GM10248 (cell line): ENCODE data around the gene MYBPC3.

Experiments
- CTCF ChIA-PET: fragments of 300-600 bp; sonication (Branson Sonifier 250); formaldehyde crosslinking; extraction: SDS; loops from one replicate; lab custom pipeline; 2021; ENCODE audit warnings: antibody characterized with exemption; lab: Yijun Ruan, JAX
- POLR2A ChIA-PET: fragments of 350-650 bp; sonication (Branson Sonifier 250); formaldehyde crosslinking; extraction: SDS; loops from one replicate; lab custom pipeline; 2020; ENCODE audit warnings: antibody characterized with exemption; lab: Yijun Ruan, JAX
- DNase-seq: peaks from one replicate; pipeline ENCODE4 v3.0.0; 2012; ENCODE audit errors: extremely low spot score
- CTCF ChIP-seq: IDR thresholded peaks from 2 replicates; pipeline ENCODE4 v1.5.1; 2012; ENCODE audit warnings: mild to moderate bottlenecking, low read depth; ENCODE audit errors: extremely low read depth, missing control alignments, control extremely low read depth

Gene MYBPC3

GRCh38 chr11:47378010-47378835 is 25.7 kb upstream of the MYBPC3 start, which contains the start of gene SPI1:
Gene SPI1, minus strand, starts transcription at chr11:47378547. Its CDS starts 194 bp downstream, at chr11:47378353.
- ChIA-PET CTCF (interaction anchor here (0.7 to 1.9 kb wide), 9 partner anchors 10 to 200 kb away, joined by 3 to 6 read pairs (median 3); no protein-coding TSS in a partner anchor), POLR2A (interaction anchor here (0.8 kb wide), 2 partner anchors 11 to 34 kb away, joined by 3 to 4 read pairs; no protein-coding TSS in a partner anchor)
- no peak for TF ChIP-seq CTCF
- peak; percentile 90 for DNase-seq

GRCh38 chr11:47377571-47378009 is 25.1 kb upstream of the MYBPC3 start:
- ChIA-PET CTCF (interaction anchor here (1.2 to 1.9 kb wide), 5 partner anchors 14 to 141 kb away, joined by 3 to 6 read pairs (median 4); no protein-coding TSS in a partner anchor), POLR2A (no interaction called here)
- DNase-seq, result no peak
- TF ChIP-seq CTCF, result no peak

GRCh38 chr11:47376525-47377371 is 24.2 kb upstream of the MYBPC3 start:
- ChIA-PET POLR2A (no interaction called here), CTCF (interaction anchor here (0.8 to 1.9 kb wide), 6 partner anchors 13 to 142 kb away, joined by 3 to 6 read pairs (median 4); no protein-coding TSS in a partner anchor)
- no peak for TF ChIP-seq CTCF
- peak; percentile 68 for DNase-seq

- ChIA-PET POLR2A (no interaction called here), CTCF (interaction anchor here (0.8 to 1.9 kb wide), 4 partner anchors 12 to 27 kb away, joined by 3 to 6 read pairs (median 4); no protein-coding TSS in a partner anchor)
- TF ChIP-seq CTCF, result no peak
- no peak for DNase-seq
Measured at GRCh38 chr11:47376107-47376524, 23.6 kb upstream of the MYBPC3 start.

GRCh38 chr11:47375546-47376085 is 23.1 kb upstream of the MYBPC3 start:
- ChIA-PET POLR2A (no interaction called here), CTCF (interaction anchor here (5.4 kb wide), 1 partner anchor 35 kb away, joined by 92 read pairs; the partner anchor contains the start of gene SLC39A13)
- no peak for TF ChIP-seq CTCF
- DNase-seq, result no peak
